Measurements from ENCODE around the gene APOL1. TPM values are rescaled to one million over a fixed set of nuclear protein-coding genes. Genes with fewer than 3 reads are reported as not detected.

Gene APOL1
- total and polyA plus RNA-seq, 10 of the 15 experiments (the other 5 are each of a cell fraction or from before 2014, with no cell fraction given): 9.0 to 42.0 (median 17.6) TPM

DNA sequence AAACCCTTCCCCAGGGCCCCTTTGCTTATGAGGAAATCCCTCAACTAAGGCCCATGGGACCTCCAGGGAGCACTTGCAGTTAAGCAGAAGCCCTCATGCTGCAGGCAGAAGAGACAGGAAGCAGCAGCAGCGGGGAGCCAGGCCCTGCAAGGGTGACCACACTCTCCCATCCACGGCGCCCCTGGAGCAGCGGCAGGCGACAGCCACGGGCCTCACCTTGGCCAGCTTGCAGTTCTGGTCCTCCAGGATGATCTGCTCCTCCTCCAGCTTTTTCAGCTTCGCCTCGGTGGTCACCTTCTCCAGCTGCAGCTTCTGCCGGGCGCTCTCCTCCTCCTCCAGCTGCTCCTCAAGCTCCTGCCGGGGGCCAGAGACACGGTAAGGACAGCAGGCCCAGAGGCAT lies 47.0 kb downstream of the APOL1 start:
- POLR2A ChIA-PET: interaction anchor here (1.4 kb wide), 1 partner anchor 170 kb away, joined by 5 read pairs; no protein-coding TSS in a partner anchor
- WGBS (ENCODE audit: insufficient coverage, insufficient replicate concordance, low lambda C conversion rate, missing lambda C conversion rate): 74% methylated on average over 12 of the region's 12 CpGs

More for the DNA sequence above, 47.0 kb downstream of the APOL1 start:
- in situ Hi-C loops (cut with MboI): no loop called here
- no peak for DNase-seq (ENCODE audit: low read depth, low spot score)
- SMC1A ChIA-PET (ENCODE audit: uncharacterized antibody, unreplicated experiment): interaction anchor here (1.1 to 5.9 kb wide), 5 partner anchors 28 to 186 kb away, joined by 3 to 70 read pairs (median 6); no protein-coding TSS in a partner anchor
- BruUV-seq (replicated peaks): no TSS peak
- Histone ChIP-seq H3K9me3 (replicated peaks; ENCODE audit: control insufficient read depth, insufficient read depth, low read length) (no peaks in the 10 kb centered on the region), H3K4me2 (ENCODE audit: control insufficient read depth, insufficient read depth) (no peak overlapping the region), H3K9ac (ENCODE audit: control insufficient read depth, insufficient read depth, low read length) (no peak overlapping the region), H3K4me1 (ENCODE audit: control insufficient read depth, insufficient read depth, low read length) (no peaks in the 10 kb centered on the region), H3K27me3 (replicated peaks in 1 of 2; ENCODE audit: control insufficient read depth in 2 of 2, insufficient read depth in 2 of 2, low read length in 1 of 2) (no peaks in the 10 kb centered on the region), H3K36me3 (ENCODE audit: control insufficient read depth in 2 of 2, insufficient read depth in 2 of 2, low read length in 1 of 2) (peaks cover 52 to 75% of the 10 kb centered on the region in 2 experiments), H3K4me3 (no peak overlapping the region), H2AFZ (ENCODE audit: control insufficient read depth, low read depth, low read length) (no peak overlapping the region), H3K27ac (ENCODE audit: control insufficient read depth, insufficient read depth) (no peak overlapping the region), H4K20me1 (ENCODE audit: control insufficient read depth, insufficient read depth) (no peaks in the 10 kb centered on the region), H3K79me2 (ENCODE audit: control insufficient read depth, insufficient read depth, low read length) (no peaks in the 10 kb centered on the region)
- no peak for TF ChIP-seq STAT3 (IDR thresholded peaks at IDR 0.05; ENCODE audit: low read depth, low read length)
- TF ChIP-seq POLR2A (IDR thresholded peaks at IDR 0.05; ENCODE audit: low read depth, low read length): peak; percentile 22; the same call in 1 of the 2 replicates
- TF ChIP-seq, protein P1, sequence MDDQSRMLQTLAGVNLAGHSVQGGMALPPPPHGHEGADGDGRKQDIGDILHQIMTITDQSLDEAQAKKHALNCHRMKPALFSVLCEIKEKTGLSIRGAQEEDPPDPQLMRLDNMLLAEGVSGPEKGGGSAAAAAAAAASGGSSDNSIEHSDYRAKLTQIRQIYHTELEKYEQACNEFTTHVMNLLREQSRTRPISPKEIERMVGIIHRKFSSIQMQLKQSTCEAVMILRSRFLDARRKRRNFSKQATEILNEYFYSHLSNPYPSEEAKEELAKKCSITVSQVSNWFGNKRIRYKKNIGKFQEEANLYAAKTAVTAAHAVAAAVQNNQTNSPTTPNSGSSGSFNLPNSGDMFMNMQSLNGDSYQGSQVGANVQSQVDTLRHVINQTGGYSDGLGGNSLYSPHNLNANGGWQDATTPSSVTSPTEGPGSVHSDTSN (IDR thresholded peaks at IDR 0.05; ENCODE audit: insufficient replicate concordance, low read depth, low read length): no peak
- no peak for TF ChIP-seq EZH2 (IDR thresholded peaks at IDR 0.05; ENCODE audit: borderline replicate concordance, control insufficient read depth, low read depth, low read length)
- FAIRE-seq: no peak
- intact Hi-C loops (cut with micrococcal nuclease; ENCODE audit: unreplicated experiment): no loop called here
- CTCF ChIA-PET: interaction anchor here (1.7 to 5.4 kb wide), 5 partner anchors 11 to 187 kb away, joined by 7 to 125 read pairs (median 14); no protein-coding TSS in a partner anchor
- no peak for ATAC-seq
- RAD21 ChIA-PET (ENCODE audit: unreplicated experiment): interaction anchor here (1.0 to 9.7 kb wide), 3 partner anchors 32 to 170 kb away, joined by 4 to 107 read pairs (median 4); no protein-coding TSS in a partner anchor
